Activated CD8-positive, alpha-beta memory T cell treated with anti-CD3 and anti-CD28 coated beads for 48 hours (primary cell): ENCODE results near the gene WDR43.

ENCODE experiments used
- DNase-seq, 3 experiments: peaks; one replicate each; pipeline ENCODE4 v3.0.0-alpha.2; 2020; ENCODE audit warnings: low read depth in 2 of 3, low spot score in 2 of 3

Gene WDR43

DNA sequence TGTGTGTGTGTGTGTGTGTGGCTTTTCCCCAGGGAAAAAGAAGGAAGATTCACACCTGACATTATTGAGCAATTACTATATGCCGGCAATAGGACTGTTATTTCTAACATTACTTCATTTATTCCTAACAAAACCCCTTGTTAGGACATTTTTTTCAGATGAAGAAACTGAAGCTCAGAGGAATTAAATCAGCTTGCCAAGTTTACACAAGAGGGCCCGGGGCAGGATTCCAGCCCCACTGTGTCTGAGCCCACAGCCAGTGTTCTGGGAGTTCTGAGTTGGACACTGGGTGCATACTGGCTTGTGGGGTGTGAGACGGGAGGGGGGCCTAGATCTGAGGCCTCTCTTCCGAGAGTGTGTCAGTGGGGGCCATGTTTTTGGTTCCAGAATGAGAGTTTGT, 96.6 kb downstream of the WDR43 start:
- no peak for DNase-seq

DNA sequence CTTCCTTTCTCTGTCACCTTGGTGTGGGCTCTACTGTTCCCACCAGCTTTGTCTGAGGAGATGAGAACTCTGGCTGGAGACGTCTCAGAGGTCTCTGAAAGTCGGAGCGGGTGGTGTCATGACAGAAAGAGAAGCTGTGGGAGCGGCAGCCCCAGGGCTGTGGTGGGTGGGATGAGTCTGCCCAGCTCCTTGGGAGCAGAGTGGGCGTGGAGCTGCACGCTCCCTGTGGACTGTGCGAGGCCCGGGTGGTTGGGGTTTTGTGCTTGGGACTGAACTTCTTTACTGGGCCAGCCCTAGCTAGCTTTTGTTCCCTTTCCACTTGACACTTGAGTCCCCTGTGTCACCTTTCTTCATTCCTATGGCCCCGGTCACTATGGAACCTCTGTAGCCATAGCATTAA, 97.0 kb downstream of the WDR43 start:
- DNase-seq = no peak

GRCh38 chr2:28993206-28993960, 98.9 kb downstream of the WDR43 start:
- no peak for DNase-seq

GRCh38 chr2:28994074-28994473, 99.6 kb downstream of the WDR43 start:
- no peak for DNase-seq

DNA sequence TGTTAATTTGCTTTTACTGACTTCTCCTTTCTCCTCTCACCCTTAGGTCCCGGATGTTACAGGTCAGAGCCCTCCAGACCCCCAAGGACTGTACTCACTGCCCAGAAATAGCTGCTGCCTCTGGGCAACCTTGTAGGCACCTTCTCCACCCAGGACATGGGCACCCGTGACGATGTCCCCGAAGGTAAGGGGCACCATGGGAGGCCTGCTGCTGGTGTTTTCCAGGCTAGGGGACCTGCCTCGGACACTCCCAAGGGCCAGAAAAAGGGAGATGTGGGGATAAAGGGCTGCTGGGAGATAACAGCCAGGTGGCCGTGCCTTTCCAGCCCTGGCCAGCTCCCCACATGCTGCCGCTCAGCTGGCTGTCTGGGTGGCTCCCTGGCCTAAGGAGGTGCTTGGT, 100.2 kb downstream of the WDR43 start:
- no peak for DNase-seq

DNA sequence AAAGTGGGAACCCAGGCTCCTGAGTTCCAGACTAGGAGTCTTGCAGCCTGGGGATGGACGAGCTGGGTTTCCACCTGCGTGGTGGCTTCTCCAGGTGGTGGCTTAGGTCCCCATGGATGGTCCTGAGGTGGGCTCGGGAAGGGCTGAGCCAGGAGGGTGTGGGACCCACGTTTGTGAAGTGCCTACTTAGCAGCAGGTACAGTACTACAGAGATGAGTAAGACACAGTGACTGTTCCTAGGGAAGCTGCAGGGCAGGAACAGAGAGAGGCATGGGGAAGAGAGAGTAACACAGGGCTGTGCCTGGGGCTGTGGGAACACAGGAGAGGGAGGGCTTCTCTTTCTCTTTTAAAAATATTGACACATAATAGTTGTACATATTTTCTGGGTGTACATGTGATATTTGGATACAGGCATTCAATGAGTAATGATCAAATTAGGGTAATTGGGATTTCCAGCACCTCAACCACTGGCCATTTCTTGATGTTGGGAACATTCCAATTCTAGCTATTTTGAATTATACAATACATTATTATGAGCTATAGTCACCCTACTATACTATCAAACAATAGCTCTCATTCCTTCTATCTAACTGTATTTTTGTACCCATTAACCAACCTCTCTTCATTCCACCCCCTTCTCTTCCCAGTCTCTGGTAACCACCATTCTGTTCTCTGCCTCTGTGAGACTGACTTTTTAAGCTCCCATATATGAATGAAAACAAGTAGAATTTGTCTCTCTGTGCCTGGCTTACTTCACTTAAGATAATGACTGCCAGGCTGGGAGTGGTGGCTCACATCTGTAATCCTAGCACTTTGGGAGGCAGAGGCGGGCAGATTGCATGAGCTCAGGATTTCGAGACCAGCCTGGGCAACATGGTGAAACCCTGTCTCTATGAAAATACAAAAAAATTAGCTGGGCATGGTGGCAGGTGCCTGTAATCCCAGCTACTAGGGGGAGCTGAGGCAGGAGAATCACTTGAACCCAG, 101.6 kb downstream of the WDR43 start:
- DNase-seq = no peak

- no peak for DNase-seq
Observed at GRCh38 chr2:28997237-28997846, 102.9 kb downstream of the WDR43 start.
